ENCODE data around the gene CASZ1. TPM values are rescaled to one million over a fixed set of nuclear protein-coding genes. Genes with fewer than 3 reads are reported as not detected.

Gene CASZ1
- total and polyA plus RNA-seq, 3 donors from 2014 or later = 9.4 to 12.3 (median 10.3) TPM

DNA sequence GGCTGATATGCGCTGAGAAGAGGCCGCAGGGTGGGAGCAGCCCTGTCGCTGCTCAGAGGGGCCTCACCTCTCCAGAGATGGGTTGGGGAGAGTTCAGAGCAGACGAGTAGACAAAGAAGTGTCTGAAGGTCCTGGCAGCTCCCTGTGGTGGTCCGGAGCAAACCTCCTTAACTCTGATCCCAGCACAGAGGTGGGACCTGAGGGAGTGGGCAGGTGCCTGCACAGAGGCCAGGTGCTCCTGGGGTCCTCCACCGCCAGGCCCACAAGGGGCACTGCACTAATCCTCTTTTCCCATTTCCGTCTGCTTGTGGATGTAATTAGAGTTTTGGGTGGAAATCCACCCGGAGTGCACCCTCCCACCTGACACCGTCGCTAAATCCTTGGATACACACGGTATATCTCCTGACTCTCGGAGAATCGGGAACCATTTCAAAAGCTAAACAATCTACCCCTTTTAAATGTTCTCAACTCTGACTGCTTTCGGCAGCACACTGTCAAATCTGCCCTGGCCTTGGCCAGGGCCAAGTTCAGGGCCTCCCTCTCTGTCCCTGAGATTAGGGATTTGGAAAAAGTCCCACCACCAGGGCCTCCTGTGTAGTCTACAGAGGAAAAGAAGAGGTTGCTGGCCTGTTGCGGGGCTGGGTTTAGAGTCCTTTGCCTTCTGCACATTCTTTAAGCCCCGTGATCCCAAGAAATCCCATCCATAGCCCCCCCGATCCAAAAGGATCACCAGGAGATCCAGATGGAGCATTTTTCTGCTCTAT lies 22.4 kb downstream of the CASZ1 start:
- no peak overlapping the region for H3K27ac ChIP-seq
- H3K4me1 ChIP-seq = peaks cover 7% of the 10 kb centered on the region
- no peak overlapping the region for H3K4me3 ChIP-seq
- H3K36me3 ChIP-seq (ENCODE audit: low read depth, missing control alignments) = no peaks in the 10 kb centered on the region
- H3K27me3 ChIP-seq = no peaks in the 10 kb centered on the region
- 59 to 65% methylated on average over 17 of the region's 17 CpGs for WGBS, 2 donors
- TF ChIP-seq POLR2A (IDR thresholded peaks at IDR 0.05) = no peak
- no peak for TF ChIP-seq CTCF (IDR thresholded peaks at IDR 0.05)
- DNase-seq = no peak
- intact Hi-C loops (cut with DNase I; ENCODE audit: low total_unique reads) = no loop called here
- H3K9me3 ChIP-seq = no peaks in the 10 kb centered on the region

DNA sequence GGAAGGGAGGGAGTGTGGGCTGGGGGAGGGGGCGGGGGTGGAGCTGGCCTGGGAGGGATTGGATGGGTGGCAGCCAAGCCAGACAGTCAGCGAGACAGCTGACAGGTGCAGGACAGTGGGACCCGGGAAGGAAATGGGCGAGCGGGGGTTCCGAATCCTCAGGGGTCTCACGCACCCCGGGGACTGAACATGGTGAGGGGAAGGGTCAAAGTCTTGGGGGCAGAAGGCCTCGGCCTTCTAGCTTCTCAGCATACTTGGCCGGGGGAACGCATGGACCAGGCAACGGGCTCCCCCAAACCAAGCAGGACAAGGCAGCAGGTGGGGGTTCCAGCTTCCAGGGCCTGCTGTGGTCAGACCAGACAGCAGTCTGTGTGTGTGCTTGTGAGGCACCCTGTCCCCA lies 23.1 kb downstream of the CASZ1 start:
- TF ChIP-seq CTCF (IDR thresholded peaks at IDR 0.05) (no peak), POLR2A (IDR thresholded peaks at IDR 0.05) (no peak)
- intact Hi-C loops (cut with DNase I; ENCODE audit: low total_unique reads) = no loop called here
- Histone ChIP-seq H3K4me3 (no peak overlapping the region), H3K27ac (no peak overlapping the region), H3K27me3 (no peaks in the 10 kb centered on the region), H3K36me3 (ENCODE audit: low read depth, missing control alignments) (no peaks in the 10 kb centered on the region), H3K9me3 (no peaks in the 10 kb centered on the region), H3K4me1 (peaks cover 7% of the 10 kb centered on the region)
- DNase-seq = no peak
- 82 to 89% methylated on average over 12 of the region's 12 CpGs for WGBS, 2 donors

DNA sequence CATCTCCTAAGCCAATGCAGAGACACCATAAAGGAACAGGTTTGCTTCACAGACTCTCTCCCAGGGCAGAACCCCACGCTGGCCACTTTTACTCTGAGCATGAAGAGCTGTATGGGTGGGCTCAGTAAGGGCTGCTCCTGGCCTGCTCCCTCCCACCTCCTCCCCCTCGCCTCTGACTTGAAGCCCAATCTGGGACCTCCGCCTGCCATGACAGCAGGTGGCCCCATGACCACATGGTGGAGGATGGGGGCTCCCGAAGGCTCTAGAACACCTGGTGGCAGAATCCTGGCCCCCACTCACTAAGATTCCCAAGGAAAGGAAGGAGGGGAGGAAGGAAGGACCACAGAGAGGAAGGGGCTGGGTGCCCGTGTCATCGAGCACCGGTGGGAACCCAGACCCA lies 23.7 kb downstream of the CASZ1 start:
- no peaks in the 10 kb centered on the region for H3K27me3 ChIP-seq
- H3K36me3 ChIP-seq (ENCODE audit: low read depth, missing control alignments) = no peaks in the 10 kb centered on the region
- no peaks in the 10 kb centered on the region for H3K9me3 ChIP-seq
- H3K4me3 ChIP-seq = no peak overlapping the region
- intact Hi-C loops (cut with DNase I; ENCODE audit: low total_unique reads) = no loop called here
- DNase-seq = no peak
- peaks cover 7% of the 10 kb centered on the region for H3K4me1 ChIP-seq
- no peak overlapping the region for H3K27ac ChIP-seq
- 88 to 95% methylated on average over 3 to 7 of the region's 7 CpGs for WGBS, 2 donors
- TF ChIP-seq CTCF (IDR thresholded peaks at IDR 0.05) = no peak

GRCh38 chr1:10771789-10772188 lies 24.7 kb downstream of the CASZ1 start:
- H3K27ac ChIP-seq = no peak overlapping the region
- H3K27me3 ChIP-seq = no peaks in the 10 kb centered on the region
- peaks cover 7% of the 10 kb centered on the region for H3K4me1 ChIP-seq
- no peak for TF ChIP-seq POLR2A (IDR thresholded peaks at IDR 0.05)
- TF ChIP-seq CTCF (IDR thresholded peaks at IDR 0.05) = no peak
- no peak overlapping the region for H3K4me3 ChIP-seq
- 85% methylated on average over 8 of the region's 8 CpGs for WGBS, 2 donors
- no peaks in the 10 kb centered on the region for H3K9me3 ChIP-seq
- H3K36me3 ChIP-seq (ENCODE audit: low read depth, missing control alignments) = no peaks in the 10 kb centered on the region
- DNase-seq = no peak
- intact Hi-C loops (cut with DNase I; ENCODE audit: low total_unique reads) = no loop called here

DNA sequence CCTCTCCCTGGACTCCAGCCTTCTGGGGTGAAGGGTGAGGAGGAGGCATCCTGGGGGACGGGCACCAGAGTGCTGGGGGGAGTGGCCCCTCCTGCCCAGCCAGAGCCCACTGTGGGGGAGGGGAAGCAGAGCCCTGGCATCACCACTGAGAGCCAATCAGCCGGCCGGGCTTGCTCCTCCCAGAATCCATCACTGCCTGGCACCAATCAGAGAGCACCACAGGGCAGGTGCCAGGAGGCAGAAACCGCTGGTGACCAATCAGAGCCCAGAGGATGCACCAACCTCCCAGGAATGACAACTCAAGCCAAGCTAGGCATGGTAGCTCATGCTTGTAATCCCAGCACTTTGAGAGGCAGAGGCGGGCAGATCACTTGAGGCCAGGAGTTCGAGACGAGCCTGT lies 27.9 kb downstream of the CASZ1 start:
- TF ChIP-seq CTCF (IDR thresholded peaks at IDR 0.05) (no peak), POLR2A (IDR thresholded peaks at IDR 0.05) (no peak)
- 90 to 97% methylated on average over 4 to 6 of the region's 7 CpGs for WGBS, 2 donors

More for the DNA sequence above, 27.9 kb downstream of the CASZ1 start:
- Histone ChIP-seq H3K27ac (no peak overlapping the region), H3K4me1 (no peaks in the 10 kb centered on the region), H3K4me3 (no peak overlapping the region), H3K27me3 (no peaks in the 10 kb centered on the region), H3K36me3 (ENCODE audit: low read depth, missing control alignments) (no peaks in the 10 kb centered on the region), H3K9me3 (no peaks in the 10 kb centered on the region)
- DNase-seq = peak; percentile 48
- intact Hi-C loops (cut with DNase I; ENCODE audit: low total_unique reads) = no loop called here

Data from testis (tissue), 3 donors.